GM12878 (cell line): Measurements from ENCODE around the gene ZBTB16.

Experiments
- BRCA1 ChIP-seq: IDR thresholded peaks from 2 replicates; pipeline ENCODE4 v1.6.1; 2011; ENCODE audit warnings: low read depth, low read length, improper control_type of control experiment
- EP300 ChIP-seq, 2 experiments: fragments of 150-350 bp in 1 of 2; IDR thresholded peaks; 2 replicates each; pipeline ENCODE4 v1.6.1; 2011 to 2012; ENCODE audit warnings: low read depth in 2 of 2, low read length in 2 of 2, borderline replicate concordance in 1 of 2, improper control_type of control experiment in 1 of 2, inconsistent platforms in 1 of 2; ENCODE audit not compliant: control insufficient read depth in 1 of 2
- EZH2 ChIP-seq: IDR thresholded peaks from 2 replicates; pipeline ENCODE4 v1.6.1; 2012; ENCODE audit warnings: low read depth, mild to moderate bottlenecking, control low read depth, inconsistent platforms, low read length, borderline replicate concordance; ENCODE audit not compliant: control insufficient read depth
- MXI1 ChIP-seq: fragments of 150-350 bp; IDR thresholded peaks from 2 replicates; pipeline ENCODE4 v1.6.1; 2011; ENCODE audit warnings: low read depth, mild to moderate bottlenecking, inconsistent platforms, low read length, improper control_type of control experiment
- POLR2AphosphoS5 ChIP-seq: IDR thresholded peaks from 2 replicates; pipeline ENCODE4 v1.6.1; 2011; ENCODE audit warnings: mild to moderate bottlenecking, low read length, inconsistent platforms
- PRDM15 ChIP-seq: fragments of 450-650 bp; formaldehyde crosslinking; IDR thresholded peaks from 2 replicates; pipeline ENCODE4 v1.4.0; 2020; ENCODE audit warnings: mild to moderate bottlenecking, moderate library complexity

GRCh38 chr11:114261791-114262190, 202.3 kb downstream of the ZBTB16 start:
- TF ChIP-seq BRCA1 = no peak
- TF ChIP-seq EZH2 = no peak
- no peak for TF ChIP-seq MXI1
- no peak for TF ChIP-seq EP300 (IDR thresholded peaks at IDR 0.05; ENCODE audit: borderline replicate concordance in 1 of 2, control insufficient read depth in 1 of 2, low read depth in 2 of 2, low read length in 2 of 2)
- TF ChIP-seq PRDM15 = no peak
- no peak for TF ChIP-seq POLR2AphosphoS5
